HG03378 (cell line): ENCODE results near the gene DPP9.
"Not testable (repeated sequence)": the region's sequence is repeated elsewhere in the genome, so short reads cannot be mapped to it uniquely, and the experiment has no call there.

Source experiments
- ATAC-seq: cut with Tn5 transposase; IDR thresholded peaks from one replicate; pipeline ENCODE4 v1.9.1; 2021; ENCODE audit warnings: mild to moderate bottlenecking, moderate library complexity; ENCODE audit not compliant: unreplicated experiment

The DPP9 gene

DNA sequence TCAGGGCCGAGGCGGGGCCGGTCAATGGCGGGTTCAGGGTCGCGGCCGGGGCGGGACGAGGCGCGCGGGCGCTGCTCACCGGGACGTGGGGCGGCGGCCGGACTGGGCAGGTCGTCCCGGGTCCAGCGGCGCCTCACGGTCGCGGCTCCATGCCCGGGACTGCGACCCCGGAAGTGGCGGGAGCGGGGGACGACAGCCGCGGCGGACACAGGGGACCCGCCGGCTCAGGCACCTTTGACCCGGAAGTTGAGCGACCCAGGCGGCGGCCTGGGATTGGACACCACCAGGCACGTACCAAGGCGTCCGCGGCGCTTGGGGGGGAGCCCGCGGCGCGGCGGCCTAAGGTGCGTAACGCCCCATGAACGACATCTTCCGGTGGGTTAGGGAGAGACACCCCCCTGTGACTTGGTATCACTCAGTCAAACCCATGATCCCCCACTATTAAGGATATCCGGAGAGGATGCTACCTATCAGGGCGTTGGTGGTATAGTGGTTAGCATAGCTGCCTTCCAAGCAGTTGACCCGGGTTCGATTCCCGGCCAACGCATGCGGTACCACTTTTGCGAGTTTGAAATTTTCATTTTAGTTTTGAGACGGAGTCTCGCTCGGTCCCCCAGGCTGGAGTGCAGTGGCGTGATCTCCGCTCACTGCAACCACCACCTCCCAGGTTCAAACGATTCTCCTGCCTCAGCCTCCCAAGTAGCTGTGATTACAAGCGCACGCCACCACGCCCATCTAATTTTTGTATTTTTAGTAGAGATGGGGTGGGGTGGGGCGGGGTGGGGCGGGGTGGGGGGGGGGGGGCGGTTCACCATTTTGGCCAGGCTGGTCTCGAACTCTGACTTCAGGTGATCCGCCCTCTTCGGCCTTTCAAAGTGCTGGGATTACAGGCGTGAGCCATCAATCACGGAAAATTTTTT, at the start of gene DPP9:
TSS of gene DPP9 (minus strand) at position 248 of the 920 bp plus-strand sequence. CDS start 3,936 bp downstream, outside the sequence.
- ATAC-seq = peak; percentile 78

DNA sequence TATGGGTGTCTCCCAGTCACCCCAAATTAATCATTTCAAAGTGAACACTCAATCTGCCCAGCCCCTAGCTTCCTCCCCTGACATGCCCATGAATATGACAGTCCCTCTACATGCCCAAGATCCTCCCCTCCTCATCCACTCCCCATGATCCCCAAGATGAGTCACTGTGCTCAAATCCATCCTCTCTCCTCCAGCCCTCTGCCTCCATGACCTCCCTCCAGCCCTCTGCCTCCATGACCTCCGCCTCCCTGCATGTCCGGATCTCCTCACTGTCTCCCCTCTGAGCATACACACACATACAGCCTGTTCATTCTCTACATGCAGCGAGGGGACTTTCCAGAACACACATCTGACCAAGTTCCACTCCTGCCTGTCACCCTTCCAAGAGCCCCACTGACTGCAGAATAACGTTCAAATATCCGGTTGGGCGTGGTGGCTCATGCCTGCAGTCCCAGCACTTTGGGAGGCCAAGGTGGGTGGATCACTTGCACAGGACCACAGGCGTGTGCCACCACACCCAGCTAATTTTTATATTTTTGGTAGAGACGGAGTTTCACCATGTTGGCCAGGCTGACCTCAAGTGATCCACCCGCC, 49.5 kb upstream of the DPP9 start:
- ATAC-seq = no peak

DNA sequence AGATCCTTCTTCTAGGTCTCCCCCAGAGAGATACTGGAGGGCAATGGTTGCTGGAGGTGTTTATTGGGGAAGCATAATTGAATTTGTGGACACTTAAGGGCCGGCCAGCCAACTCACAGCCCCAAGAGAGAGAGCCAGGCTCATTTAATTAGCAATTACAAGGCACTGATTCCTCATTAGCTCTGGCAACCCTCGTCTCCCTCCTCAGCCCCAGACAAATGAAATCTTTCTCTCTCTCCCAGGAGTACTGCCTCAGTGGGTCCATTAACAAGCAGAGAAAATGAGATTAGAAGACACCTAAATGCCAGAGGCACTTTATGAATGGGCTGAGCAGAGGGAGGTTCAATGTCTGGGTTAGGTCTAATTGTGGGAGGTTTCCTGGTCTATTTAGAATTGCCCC, 48.9 kb upstream of the DPP9 start:
- no peak for ATAC-seq

DNA sequence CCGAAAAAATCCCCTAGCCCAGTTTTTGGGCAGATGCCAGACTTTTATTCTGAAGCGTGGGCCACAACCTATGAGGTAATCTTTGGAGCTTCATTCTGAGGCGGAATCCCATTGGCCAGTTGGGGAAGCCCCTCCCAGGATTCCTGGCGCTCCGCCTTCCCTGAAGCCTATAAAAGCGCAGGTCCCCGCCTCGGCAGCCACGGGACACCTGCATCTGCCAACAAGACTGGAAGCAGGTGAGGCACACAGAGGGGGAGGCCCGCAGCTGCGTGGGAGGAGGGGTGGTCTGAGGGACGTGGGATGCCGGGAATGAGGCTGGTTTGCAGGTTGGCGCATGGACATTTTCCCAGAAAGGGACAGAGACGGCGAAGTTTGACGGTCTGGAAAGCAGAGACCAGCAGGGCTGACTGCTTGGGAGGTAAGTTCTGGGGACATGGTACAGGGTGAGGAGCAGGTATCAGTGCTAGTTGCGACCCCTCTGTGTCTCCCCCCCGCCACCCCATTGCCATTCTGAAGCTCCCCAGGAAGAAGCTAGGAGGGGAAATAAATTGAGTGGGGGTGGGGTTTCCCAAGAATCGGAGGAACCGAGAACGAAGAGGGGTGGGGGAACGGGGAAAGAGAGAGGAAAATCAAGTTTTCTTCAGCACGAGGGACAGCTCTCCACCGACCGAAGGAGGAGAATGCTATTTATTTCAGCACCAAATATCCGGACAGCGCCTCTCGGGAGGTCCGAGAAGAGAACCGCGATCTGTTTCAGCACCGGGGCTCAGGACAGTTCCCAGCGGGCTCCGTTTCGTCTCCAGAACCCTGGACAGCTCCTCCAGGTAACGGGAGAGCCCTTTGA, 45.5 kb upstream of the DPP9 start:
- no peak for ATAC-seq

DNA sequence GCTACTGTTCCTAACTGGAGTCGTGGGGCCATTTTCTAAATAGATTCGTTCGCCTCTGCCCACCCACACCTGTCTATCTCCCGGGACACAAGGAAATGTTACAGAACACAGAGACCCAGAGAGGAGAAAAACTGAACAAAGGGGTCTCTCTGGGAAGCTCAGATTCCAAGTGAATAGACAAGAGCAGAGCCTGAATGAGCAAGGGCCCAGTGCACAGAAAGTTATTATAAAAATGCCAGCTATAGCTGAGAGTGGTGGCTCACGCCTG, 40.7 kb upstream of the DPP9 start:
- ATAC-seq = no peak

DNA sequence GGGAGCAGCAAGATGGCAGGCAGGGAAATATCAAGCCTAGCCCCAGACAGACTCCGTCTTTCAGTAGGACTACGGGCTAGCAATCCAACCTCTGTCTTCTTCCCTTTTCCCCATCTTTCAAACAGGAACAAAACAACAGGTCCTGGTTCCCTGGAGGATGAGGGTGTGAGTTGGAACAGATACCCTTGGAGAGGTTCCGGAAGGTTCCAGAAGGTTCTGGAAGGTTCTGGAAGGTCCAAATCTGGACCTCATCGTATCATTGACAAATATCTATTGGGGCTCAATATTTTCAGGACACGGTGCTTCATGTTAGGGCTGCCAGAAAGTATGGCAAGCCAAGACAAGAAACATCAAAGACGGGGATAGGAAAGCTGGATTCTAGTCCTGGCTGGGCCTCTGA, 39.4 kb upstream of the DPP9 start:
- ATAC-seq = no peak

DNA sequence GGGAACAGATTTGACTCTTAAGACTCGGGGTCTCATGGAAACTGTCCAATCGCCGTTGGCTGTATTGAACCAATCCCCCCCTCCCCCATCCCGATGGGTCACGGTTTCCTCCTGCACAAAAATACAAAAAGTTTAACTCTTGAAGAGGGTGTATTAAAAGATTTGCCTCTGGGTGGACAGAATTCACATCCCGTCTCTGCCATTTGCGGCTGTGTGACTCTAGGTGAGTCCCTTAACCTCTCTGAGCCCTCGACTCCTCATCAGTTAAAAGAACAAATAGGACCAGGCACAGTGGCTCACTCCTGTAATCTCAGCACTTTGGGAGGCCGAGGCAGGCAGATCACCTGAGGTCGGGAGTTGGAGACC, 36.6 kb upstream of the DPP9 start:
- no peak for ATAC-seq

DNA sequence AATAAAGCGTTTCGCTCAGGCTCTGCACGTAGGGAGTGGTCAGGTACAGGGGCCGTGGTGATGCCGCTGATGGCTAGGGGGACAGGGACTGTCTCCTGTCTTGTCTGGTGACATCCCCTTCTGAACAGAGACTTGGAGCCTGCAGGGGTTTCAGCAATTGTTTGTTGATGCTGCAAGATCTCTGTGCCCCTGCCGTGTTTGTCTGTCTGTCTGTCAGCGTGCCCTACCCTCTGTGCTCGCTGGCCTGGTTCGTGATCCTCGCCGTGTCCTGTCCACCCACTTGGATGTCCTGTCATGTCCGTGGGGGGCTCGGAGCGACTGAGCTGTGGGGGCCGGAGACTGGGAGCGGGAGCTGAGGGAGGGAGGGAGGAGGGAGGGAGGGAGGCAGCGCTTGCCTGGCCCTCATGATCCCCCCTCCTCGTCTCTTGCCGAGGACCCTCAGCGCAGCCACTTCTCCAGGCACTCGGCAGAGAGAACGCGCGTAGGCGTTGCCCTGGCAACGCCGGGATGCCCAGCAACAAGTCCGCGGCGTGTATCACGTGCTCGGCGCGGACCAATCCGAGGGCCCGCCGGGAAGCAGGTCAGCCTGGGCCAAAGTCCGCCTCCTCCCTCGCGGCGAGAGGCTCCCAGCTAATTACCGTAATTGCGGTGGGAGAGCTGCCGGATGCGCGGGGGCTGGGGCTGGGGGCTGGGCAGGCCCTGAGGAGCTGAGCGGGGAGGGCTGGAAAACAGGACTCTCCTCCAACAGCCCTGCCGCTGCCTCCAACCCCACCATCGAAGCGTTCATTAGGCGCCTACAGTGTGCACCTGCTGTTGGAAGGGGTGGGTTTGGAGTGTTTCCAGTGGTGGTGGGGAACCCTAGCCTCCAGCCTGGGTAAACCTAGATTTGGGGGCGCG, 36.0 kb upstream of the DPP9 start:
- no peak for ATAC-seq

DNA sequence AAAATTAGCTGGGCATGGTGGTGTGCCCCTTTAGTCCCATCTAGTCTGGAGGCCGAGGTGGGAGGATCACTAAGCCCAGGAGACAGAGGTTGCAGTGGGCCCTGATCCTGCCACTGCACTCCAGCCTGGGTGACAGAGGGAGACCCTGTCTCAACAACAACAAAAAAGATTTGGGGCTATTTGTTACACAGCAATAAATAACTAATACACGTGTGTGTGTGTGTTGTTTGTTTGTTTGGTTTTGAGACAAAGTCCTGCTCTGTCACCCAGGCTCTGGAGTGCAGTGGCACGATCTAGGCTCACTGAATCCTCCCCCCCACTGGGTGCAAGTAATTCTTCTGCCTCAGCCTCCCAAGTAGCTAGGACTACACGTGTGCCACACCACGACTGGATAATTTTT, 35.0 kb upstream of the DPP9 start:
- ATAC-seq = no peak

DNA sequence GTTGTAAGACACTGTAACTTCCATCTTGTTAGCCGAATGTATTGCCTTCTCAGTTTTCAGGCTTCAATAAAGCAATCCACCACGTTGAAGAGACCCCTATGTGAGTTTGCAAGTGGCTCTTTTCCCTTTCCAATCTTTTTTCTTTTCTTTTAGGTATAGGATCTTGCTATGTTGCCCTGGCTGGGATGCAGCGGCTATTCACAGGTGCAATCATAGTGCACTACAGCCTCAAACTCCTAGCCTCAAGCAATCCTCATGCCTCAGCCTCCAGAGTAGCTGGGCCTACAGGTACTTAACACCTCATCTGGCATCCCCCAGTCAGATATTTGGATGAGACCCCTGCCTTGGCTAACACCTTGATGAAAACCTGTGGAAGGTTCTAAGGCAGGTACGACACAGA, 34.4 kb upstream of the DPP9 start:
- ATAC-seq = no peak

DNA sequence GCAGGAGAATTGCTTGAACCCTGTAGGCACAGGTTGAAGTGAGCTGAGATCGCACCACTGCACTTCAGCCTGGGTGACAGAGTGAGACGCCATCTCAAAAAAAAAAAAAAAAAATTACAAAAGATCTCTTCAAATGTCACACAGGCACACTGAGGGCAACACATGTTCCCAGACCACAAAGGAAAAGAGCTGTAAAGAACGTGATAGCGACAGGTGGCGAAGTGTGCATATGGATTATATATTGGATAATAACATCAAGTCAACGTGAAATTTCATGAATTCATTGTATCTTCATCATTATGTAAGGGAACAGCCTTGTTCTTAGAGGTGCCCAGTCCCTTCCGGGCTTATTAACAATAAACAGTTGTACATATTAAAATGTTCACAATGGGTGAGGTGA, 31.8 kb upstream of the DPP9 start:
- no peak for ATAC-seq

DNA sequence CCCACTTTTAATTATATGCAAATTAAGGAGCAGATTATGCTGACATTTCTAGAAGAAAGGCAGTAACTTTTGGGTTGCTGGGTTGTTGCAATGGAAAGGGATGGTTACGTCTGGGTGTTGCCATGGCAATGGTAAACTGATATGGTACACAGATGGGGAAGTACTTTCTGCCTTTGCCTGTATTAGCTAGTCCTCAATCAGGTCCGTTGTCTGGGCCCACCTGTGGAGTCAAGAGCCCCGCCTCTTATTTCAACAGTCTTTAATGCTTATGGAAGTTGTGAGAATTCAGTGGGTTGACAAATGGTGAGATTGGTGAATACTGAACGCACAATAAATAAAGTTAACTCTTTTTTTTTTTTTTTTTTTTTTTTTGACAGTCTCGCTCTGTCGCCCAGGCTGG, 30.6 kb upstream of the DPP9 start:
- no peak for ATAC-seq

DNA sequence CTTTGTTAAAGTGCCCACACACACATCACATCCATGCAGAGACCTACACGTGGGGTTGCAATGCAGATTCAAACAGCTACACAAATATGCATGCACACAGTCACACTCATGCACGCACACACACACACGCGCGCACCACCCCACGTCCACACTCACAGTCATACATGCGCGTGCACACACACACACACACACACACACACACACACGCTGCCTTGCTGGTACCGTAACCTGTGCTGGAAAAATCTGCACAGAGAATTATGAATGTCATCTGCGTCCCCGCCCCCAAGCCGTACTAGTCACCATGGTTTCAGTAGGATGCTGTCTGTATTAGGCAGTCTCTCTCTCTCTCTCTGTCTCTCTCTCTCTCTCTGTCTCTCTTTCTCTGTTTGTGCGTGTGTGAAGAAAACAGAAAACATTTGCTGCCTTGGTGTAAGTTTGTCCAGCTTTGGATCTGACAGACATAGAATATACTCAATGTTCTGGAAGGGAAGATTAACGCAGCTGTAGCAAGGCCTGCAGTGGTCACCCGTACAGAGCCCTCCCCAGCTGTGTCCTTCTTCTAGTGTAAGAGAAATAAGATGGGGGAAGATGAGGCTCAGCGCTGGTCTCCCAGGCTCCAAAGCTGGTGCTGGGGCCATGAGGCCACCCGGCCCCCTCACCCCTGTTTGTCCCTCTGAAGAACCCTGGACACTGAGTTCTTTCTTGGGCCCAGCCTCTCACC, 26.4 kb upstream of the DPP9 start:
- no peak for ATAC-seq

DNA sequence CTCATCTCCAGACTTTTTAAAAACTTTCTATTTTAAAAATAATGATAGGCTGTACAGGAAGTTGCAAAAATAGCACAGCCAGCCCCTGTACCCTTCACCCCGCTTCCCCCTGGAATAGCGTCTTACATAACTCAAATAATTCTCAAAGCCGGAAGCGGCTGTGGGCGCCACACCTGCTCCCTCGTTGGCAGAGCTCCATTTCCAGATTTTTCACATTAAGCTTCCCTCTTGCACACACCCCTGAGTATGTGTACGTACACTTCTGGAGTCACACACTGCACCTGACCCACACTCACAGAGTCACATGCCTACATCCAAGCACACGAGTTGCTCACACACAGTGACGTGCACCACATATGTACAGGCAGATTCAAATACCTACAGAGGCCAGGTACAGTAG, 24.9 kb upstream of the DPP9 start:
- ATAC-seq = no peak

DNA sequence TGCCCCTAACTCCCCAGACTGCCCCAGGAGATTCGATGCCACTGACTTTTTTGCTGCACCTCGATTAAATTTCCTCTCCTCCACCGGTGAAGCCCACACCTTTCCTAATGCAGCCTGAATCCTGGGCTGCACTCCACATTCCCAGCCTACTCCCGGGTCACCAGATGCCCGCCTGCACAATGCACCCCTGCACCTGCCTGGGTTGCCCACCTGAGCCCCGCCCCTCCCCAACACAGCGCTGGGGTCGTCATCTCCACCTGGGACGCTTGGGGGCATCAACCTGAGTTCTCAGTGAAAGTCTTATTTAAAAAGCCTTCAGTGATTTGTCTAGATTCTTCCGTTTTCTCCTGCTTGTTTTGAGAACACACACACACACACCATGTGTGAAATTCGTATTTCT, 24.5 kb upstream of the DPP9 start:
- ATAC-seq = no peak

DNA sequence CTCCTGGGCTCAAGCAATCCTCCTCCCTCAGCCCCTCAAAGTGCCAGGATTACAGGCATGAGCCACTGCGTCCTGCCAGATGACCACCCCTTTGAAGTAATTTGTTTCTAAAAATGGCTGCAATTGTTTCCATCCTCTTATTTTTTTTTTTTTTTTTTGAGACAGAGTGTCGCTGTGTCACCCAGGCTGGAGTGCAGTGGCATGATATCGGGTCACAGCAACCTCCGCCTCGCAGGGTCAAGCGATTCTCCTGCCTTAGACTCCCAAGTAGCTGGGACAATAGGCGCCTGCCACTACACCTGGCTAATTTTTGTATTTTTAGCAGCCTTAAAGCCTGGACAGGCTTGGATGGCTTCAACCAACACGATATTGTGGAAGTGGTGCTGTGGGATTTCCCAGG, 22.3 kb upstream of the DPP9 start:
- ATAC-seq = no peak

DNA sequence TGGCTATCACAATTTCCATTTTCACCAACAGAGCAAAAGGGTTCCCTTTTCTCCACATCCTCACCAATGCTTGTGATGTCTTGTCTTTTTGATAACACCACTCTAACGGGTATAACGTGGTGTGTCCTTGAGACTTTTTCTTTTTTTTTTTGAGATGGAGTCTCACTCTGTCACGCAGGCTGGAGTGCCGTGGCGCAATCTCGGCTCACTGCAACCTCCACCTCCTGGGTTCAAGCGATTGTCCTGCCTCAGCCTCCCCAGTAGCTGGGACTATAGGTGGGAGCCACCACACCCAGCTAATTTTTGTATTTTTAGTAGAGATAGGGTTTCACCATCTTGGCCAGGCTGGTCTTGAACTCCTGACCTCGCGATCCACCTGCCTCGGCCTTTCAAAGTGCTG, 21.5 kb upstream of the DPP9 start:
- ATAC-seq = not testable (repeated sequence)

DNA sequence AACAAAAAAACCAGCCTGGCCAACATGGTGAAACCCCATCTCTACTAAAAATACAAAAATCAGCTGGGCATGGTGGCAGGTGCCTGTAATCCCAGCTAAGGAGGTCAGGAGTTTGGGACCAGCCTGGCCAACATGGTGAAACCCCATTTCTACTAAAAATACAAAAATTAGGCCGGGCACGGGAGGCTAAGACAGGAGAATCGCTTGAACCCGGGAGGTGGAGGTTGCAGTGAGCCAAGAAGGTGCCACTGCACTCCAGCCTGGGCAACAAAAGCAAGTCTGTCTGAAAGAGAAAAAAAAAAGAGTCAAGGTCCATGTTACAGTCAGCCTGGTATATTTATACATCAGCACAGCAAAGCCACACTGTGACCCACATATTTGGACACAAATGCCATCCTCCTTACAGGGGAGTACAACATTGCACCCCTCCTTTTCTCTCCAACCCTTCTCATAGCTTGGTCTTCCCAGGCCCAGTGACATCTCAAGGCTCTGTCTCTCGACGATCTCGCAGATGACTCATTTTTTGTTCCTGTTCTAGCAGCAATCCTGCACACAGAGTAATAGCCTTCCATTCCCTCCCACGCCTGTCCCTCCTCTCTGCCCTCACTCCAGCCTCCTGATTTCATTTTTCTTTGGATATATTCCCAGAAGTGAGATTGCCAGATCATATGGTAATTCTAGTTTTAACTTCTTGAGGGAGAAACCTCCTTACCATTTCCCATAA, 21.0 kb upstream of the DPP9 start:
- ATAC-seq = no peak
